Fibroblast of peridontal ligament (primary cell): ENCODE results near the gene ANO3.
"Not testable (repeated sequence)": the region's sequence is repeated elsewhere in the genome, so short reads cannot be mapped to it uniquely, and the experiment has no call there.

Experiments
- DNase-seq: peaks from one replicate; pipeline ENCODE4 v3.0.0-alpha.2; 2010; ENCODE audit errors: extremely low read depth

The ANO3 gene

GRCh38 chr11:26331911-26332571, at the start of gene ANO3:
TSS of gene ANO3 (plus strand) at chr11:26332130. CDS start at chr11:26332276, 146 bp downstream.
- DNase-seq = peak; percentile 70

GRCh38 chr11:26283852-26284408, 48.0 kb upstream of the ANO3 start:
- DNase-seq = no peak

- DNase-seq = no peak
These were observed 46.3 kb upstream of the ANO3 start for GRCh38 chr11:26285608-26286007.

GRCh38 chr11:26286472-26287066, 45.4 kb upstream of the ANO3 start:
- peak; percentile 29 for DNase-seq

- no peak for DNase-seq
These were observed 44.8 kb upstream of the ANO3 start for GRCh38 chr11:26287067-26287518.

- DNase-seq = peak; percentile 82
These were observed 34.5 kb upstream of the ANO3 start for GRCh38 chr11:26297189-26297975.

- DNase-seq = not testable (repeated sequence)
These were observed 15.6 kb upstream of the ANO3 start for GRCh38 chr11:26316372-26316771.

GRCh38 chr11:26319906-26320305, 12.0 kb upstream of the ANO3 start:
- peak; percentile 34 for DNase-seq

GRCh38 chr11:26321516-26321915, 10.4 kb upstream of the ANO3 start:
- DNase-seq = no peak

GRCh38 chr11:26322335-26323067, 9.4 kb upstream of the ANO3 start:
- DNase-seq = no peak

GRCh38 chr11:26323837-26324236, 8.1 kb upstream of the ANO3 start:
- no peak for DNase-seq

GRCh38 chr11:26324270-26324669, 7.7 kb upstream of the ANO3 start:
- no peak for DNase-seq

GRCh38 chr11:26326793-26327400, 5.0 kb upstream of the ANO3 start:
- no peak for DNase-seq

- no peak for DNase-seq
These were observed 2.7 kb upstream of the ANO3 start for GRCh38 chr11:26329206-26329605.

GRCh38 chr11:26330262-26330661, 1.7 kb upstream of the ANO3 start:
- no peak for DNase-seq

GRCh38 chr11:26332572-26332915, 614 bp downstream of the ANO3 start:
- DNase-seq = no peak

GRCh38 chr11:26333906-26334305, 2.0 kb downstream of the ANO3 start:
- no peak for DNase-seq

- DNase-seq = no peak
These were observed 4.0 kb downstream of the ANO3 start for GRCh38 chr11:26335903-26336302.

- peak; percentile 11 for DNase-seq
These were observed 12.7 kb downstream of the ANO3 start for GRCh38 chr11:26344647-26345046.

GRCh38 chr11:26348776-26349175, 16.8 kb downstream of the ANO3 start:
- DNase-seq = no peak

- no peak for DNase-seq
These were observed 18.1 kb downstream of the ANO3 start for GRCh38 chr11:26350002-26350401.
